KBM-7 (cell line): Measurements from ENCODE around the gene RPGRIP1L.

Source experiments
- DNase-seq: peaks from one replicate; pipeline ENCODE4 v3.0.0-alpha.2; 2015
- in situ Hi-C: fragments of 300-500 bp; cut with MboI; formaldehyde crosslinking; loops from 2 replicates; pipeline ENCODE4 v1.14.3; 2020; ENCODE audit warnings: low sequenced_read_pairs, low pct_unique_long_range_greater_than_20kb, mixed read lengths

Gene RPGRIP1L

DNA sequence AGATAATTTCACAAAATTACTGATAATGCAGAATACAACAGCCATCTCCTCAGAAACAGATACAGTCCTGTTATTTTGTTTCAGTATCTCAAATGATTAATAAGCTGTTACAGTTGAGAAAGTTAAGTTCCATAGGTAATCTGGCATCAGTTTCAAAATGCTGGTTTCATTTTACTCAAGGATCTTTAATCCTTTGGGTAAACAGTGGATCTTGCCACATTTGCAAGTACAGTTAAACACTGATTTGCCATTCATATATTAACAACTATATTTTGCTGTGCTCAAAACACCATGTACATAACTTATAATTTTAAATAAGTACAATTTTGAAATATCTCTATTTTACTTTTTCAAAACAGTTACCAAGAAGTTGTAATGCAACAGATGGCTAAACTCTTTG lies 31.2 kb downstream of the RPGRIP1L start:
- DNase-seq: no peak
- in situ Hi-C loops: no loop called here

DNA sequence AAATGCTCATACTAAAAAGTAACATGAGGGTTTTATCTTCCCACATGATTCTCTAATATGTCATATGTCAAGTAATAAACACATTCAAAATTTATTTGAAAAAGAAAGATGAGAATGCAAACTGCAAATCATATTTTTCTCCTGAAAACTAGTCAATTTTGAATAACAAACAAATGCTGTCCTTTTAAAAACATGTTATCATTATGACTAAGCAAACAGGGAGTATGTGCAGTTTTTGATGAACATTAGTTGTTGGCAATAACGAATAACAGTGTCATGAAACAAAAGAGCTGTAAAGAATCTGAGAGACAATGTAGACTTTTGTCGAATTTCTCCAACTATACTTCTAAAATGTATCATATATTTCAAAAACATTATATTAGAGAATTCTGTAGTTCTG lies 34.8 kb downstream of the RPGRIP1L start:
- DNase-seq: no peak
- in situ Hi-C loops: no loop called here

- DNase-seq: no peak
- in situ Hi-C loops: no loop called here
Observed at GRCh38 chr16:53666786-53667415, 36.8 kb downstream of the RPGRIP1L start.

DNA sequence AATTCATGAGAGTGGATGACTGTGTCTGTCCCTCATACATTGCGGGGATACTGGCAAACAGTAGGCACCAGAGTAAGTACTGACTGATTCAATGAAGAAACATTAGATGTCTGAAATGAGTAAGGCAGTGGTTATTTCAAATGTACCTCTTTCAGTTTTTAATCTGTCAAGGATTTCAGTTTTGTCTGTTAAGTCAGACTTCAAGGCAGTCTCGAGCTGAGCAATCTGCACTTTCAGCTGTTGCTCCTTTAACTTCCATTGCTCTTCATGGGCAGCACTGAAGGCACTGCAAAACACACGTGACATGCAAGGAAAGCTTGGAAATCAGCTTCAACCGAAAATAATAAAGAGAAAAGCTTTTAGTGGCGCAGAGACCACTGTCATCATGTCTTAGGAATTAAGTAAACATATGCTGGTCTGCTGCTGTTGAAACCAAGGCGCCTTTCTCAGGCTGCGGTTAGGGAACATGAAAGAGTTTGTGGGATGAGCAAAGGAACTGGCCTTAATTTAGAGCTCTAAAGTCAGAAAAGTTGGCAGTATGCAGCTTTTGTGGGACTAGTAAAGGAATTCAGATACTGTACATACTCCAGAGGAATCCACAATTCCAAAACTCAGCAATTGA lies 38.8 kb downstream of the RPGRIP1L start:
- DNase-seq: no peak
- in situ Hi-C loops: no loop called here

DNA sequence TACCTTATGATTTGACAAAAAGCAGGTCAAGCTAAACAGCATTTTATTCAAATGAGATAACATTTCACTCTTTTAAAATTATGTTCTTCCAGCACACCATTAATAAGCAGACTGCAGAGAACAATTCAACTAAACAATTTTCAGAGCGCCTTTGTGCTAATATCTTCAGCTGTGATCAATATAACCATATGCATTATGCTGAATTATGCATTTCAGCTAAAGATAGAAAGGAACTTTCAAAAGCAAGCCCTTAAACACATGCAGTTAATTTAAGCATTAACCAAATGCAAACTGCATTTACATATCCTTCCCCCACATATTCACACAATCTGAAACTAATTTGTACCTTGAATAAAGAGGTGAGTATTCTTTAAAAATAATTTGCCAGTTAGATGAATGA lies 41.6 kb downstream of the RPGRIP1L start:
- in situ Hi-C loops: no loop called here
- no peak for DNase-seq

DNA sequence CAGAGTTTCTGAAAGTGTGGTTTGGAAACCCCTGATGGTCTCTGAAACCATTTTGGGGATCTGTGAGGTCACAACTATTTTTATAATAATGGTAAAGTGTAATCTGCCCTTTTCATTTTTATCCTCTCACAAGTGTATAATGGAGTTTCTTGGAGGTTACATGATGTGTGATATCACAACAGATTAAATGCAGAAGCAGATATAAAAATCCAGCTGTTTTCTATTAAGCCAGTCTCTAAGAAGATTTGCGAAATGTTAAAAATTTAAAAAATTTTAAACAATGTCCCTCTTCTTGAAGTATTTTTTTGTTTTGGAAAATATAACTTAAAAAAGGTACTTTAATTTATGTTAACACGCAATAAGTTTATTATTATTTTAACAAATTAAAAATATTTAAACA lies 48.7 kb downstream of the RPGRIP1L start:
- DNase-seq: no peak
- in situ Hi-C loops: no loop called here

DNA sequence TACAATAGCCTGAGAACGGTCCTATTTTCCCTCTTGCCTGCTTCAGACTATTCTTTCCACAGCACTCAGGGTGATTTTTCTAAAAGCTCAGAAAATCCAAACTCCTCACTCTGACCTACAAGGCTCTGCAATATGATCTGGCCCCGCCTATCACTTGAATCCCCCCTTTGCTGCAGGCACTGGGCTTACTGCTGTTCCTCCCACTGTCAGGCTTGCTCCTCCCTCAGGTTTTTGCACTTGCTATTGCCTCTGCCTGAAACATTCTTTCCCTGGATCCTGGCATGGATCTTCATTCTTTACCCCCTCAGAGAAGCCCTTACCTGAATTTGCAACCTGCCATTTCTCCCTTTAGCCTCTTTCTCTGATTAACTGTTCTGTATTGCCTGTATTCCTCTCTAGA lies 52.3 kb downstream of the RPGRIP1L start:
- in situ Hi-C loops: no loop called here
- no peak for DNase-seq

DNA sequence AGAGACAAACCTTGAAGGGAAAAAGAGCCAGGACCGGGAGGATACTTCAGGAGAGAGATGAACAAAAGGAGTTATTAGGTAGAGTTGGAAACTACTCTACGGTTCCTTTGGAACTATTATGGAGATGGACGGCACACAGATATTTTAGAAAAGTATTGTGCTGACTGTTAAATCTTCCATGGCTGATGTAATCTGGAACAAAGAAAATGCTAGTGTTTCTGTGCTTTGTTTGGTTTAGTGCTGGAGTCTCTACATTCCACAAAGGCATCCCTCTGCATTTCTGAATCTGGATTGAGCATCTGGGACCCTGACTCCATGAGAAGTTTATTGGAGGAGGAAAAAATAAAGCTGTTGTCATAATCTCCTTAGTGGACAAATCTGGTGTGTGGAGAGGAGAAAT lies 57.2 kb downstream of the RPGRIP1L start:
- DNase-seq: no peak
- in situ Hi-C loops: no loop called here

DNA sequence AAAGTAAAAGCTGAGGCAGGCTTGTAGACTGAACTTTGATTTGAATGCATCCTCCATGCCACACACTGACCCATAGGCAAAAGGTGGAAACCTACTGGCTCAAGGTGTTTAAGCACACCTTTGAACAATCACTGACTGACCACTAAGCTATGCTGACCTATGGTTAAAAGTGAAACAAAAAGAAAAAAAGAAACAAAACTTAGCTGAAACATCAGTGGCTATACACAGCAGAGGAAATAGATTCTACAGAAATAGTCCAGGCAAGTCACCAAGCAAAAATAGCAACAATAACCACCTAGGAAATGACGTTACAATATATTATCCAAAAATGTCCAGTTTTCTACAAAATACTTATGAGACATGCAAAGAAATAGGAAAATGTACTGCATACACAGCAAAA lies 60.2 kb downstream of the RPGRIP1L start:
- in situ Hi-C loops: no loop called here
- DNase-seq: no peak

GRCh38 chr16:53642094-53642493 lies 61.6 kb downstream of the RPGRIP1L start:
- in situ Hi-C loops: no loop called here
- DNase-seq: no peak

- DNase-seq: no peak
- in situ Hi-C loops: no loop called here
Observed at GRCh38 chr16:53636978-53637377, 66.7 kb downstream of the RPGRIP1L start.

- DNase-seq: no peak
- in situ Hi-C loops: no loop called here
Observed at GRCh38 chr16:53632526-53632925, 71.1 kb downstream of the RPGRIP1L start.

DNA sequence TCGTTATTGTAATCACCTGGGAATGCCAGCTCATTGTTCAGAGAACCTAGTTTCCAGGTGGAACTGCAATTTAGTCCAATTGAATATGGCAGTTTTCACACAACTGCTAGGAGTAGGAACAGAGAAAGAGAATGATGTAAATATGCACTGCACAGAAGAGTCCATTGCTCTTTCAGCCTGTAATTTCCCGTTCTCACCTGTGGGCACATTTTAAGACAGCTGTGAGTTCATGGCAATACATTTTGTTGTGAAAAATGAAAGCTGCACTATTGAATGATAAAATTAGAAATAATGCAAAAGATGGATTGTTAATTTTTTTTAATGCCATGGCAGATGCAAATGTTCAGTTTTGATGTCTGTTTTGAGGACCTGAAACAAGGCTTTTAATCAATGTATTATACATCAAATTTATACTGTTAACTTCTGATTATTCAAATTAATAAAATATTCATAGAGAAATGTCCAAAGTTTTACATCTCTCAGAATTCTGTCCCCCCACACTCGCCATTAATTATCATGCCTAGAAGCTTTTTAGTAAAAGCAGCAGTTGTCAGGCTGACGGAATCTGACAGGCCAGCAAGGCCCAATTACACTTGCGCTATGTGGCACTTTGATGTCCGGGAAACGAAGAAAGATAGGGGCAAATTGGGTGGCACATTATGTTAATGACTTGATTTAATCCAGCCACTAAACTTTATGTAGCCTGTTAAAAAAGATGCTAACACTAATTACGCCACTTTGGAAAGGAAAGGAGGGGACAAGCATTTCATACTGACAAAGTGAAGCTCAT lies 72.2 kb downstream of the RPGRIP1L start:
- DNase-seq: no peak
- in situ Hi-C loops: no loop called here

GRCh38 chr16:53629607-53630312 lies 73.9 kb downstream of the RPGRIP1L start:
- in situ Hi-C loops: no loop called here
- no peak for DNase-seq

DNA sequence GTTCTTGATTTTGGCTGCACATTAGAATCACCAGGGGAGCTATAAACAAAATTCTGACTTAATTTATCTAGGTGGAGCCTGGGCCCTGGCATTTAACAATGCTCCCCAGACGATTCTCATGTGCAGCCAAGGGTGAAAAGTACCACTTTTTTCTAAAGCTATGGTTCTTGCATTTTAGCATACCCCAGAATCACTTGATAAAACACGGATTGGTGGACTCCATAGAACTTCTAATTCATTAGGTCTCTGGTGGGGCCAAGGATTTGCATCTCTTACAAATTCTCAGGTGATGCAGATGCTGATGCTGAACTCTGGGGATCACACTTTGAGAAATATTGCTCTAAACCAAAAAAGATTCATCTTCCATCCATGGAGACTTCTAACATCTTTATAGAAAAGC lies 74.5 kb downstream of the RPGRIP1L start:
- in situ Hi-C loops: no loop called here
- no peak for DNase-seq

GRCh38 chr16:53626811-53627210 lies 76.8 kb downstream of the RPGRIP1L start:
- in situ Hi-C loops: no loop called here

DNA sequence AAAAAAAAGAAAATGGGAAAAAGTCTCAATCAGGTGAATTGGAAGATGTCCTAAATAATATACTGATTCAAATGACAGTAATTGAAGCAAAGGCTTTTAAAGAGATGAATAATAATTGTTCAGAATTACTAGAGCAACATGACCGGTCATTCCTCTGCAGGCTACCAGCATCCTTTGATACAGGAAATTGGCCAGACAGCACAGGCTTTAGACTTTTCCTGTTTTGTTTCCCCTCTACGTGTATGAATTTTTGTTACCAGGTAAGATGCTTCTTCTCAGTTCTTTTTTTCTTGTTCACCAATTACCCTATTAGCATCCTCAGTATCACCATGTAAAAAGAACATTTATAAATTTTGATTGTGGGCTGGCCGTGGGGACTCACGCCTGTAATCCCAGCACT lies 77.5 kb downstream of the RPGRIP1L start:
- in situ Hi-C loops: no loop called here

More at GRCh38 chr16:53626811-53627210, 76.8 kb downstream of the RPGRIP1L start:
- no peak for DNase-seq

DNA sequence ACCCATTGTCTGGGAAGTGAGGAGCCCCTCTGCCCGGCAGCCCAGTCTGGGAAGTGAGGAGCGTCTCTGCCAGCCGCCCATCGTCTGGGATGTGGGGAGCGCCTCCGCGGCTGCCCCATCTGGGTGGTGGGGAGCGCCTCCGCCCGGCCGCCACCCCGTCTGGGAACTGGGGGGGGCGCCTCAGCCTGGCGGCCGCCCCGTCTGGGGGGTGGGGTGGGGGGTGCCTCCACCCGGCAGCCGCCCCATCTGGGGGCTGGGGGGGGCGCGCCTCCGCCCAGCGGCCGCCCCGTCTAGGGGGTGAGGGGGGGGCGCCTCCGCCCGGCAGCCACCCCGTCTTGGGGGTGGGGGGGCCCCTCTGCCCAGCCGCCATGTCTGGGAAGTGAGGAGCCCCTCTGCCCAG lies 78.4 kb downstream of the RPGRIP1L start:
- in situ Hi-C loops: no loop called here
- DNase-seq: no peak

More for the DNA sequence above, 77.5 kb downstream of the RPGRIP1L start:
- DNase-seq: no peak

GRCh38 chr16:53622315-53622714 lies 81.3 kb downstream of the RPGRIP1L start:
- in situ Hi-C loops: no loop called here
- no peak for DNase-seq

- in situ Hi-C loops: no loop called here
- DNase-seq: no peak
Observed at GRCh38 chr16:53620476-53620875, 83.2 kb downstream of the RPGRIP1L start.
